CD4-positive, alpha-beta T cell (primary cell): ENCODE results near the gene SLC34A3. TPM values are rescaled to one million over a fixed set of nuclear protein-coding genes. Genes with fewer than 3 reads are reported as not detected.

Experiments used
- ATAC-seq: fragments of 200-7000 bp; cut with Tn5 transposase; one replicate; pipeline ENCODE4 v1.10.0; 2022; ENCODE audit warnings: mild to moderate bottlenecking; ENCODE audit not compliant: poor library complexity
- CTCF ChIA-PET: fragments of 350-600 bp; sonication (Branson Sonifier 250); formaldehyde crosslinking; loops from one replicate; lab custom pipeline; 2021; ENCODE audit warnings: antibody characterized with exemption, inconsistent platforms; lab: Charles Lee
- POLR2A ChIA-PET: fragments of 350-600 bp; sonication (Branson Sonifier 250); formaldehyde crosslinking; loops from one replicate; lab custom pipeline; 2021; ENCODE audit warnings: antibody characterized with exemption, inconsistent platforms; lab: Charles Lee
- DNase-seq, 14 experiments: peaks; one replicate each; pipeline ENCODE4 v3.0.0-alpha.2; 2013 to 2020; ENCODE audit warnings: mixed read lengths in 2 of 14
- H3K27ac ChIP-seq, 2 donors: one replicate each; pipeline versions ENCODE4 v1.5.1 to v1.7.0; 2013; ENCODE audit warnings: low read length in 2 of 2, low read depth in 1 of 2, mild to moderate bottlenecking in 1 of 2
- H3K27me3 ChIP-seq, 2 experiments: 1 replicate in 1 of 2; 2 replicates in 1 of 2; pipeline versions ENCODE4 v1.6.1 to v1.7.0; 2013; ENCODE audit warnings: low read length in 2 of 2, control low read depth in 1 of 2, mild to moderate bottlenecking in 1 of 2, moderate library complexity in 1 of 2; ENCODE audit not compliant: insufficient read depth in 2 of 2, control insufficient read depth in 1 of 2
- H3K36me3 ChIP-seq: one replicate; pipeline ENCODE4 v1.6.1; 2013; ENCODE audit warnings: low read length, control low read depth; ENCODE audit not compliant: insufficient read depth
- H3K4me1 ChIP-seq: one replicate; pipeline ENCODE4 v1.6.1; 2013; ENCODE audit warnings: low read length, control low read depth; ENCODE audit not compliant: insufficient read depth
- H3K4me3 ChIP-seq: one replicate; pipeline ENCODE4 v1.5.1; 2013; ENCODE audit warnings: mild to moderate bottlenecking, low read length, moderate library complexity
- H3K9me3 ChIP-seq, 2 experiments: 1 replicate in 1 of 2; 2 replicates in 1 of 2; pipeline versions ENCODE4 v1.6.1 to v1.7.0; 2013; ENCODE audit warnings: low read length in 2 of 2, mild to moderate bottlenecking in 2 of 2, control low read depth in 1 of 2, moderate library complexity in 1 of 2; ENCODE audit not compliant: control insufficient read depth in 1 of 2, insufficient read depth in 1 of 2
- H3K27ac Mint-ChIP-seq: one replicate; pipeline ENCODE4 v1.8.0; 2020; ENCODE audit warnings: mixed read lengths
- H3K27me3 Mint-ChIP-seq: one replicate; pipeline ENCODE4 v1.8.0; 2021; ENCODE audit warnings: mixed read lengths
- H3K36me3 Mint-ChIP-seq: one replicate; pipeline ENCODE4 v1.8.0; 2021; ENCODE audit warnings: low read depth, mixed read lengths
- H3K4me1 Mint-ChIP-seq: one replicate; pipeline ENCODE4 v1.8.0; 2021; ENCODE audit warnings: low read depth, mixed read lengths
- H3K4me3 Mint-ChIP-seq: one replicate; pipeline ENCODE4 v1.8.0; 2020; ENCODE audit warnings: mild to moderate bottlenecking, mixed read lengths
- H3K9me3 Mint-ChIP-seq: one replicate; pipeline ENCODE4 v1.8.0; 2020; ENCODE audit warnings: mixed read lengths
- CTCF ChIP-seq: fragments of 200-600 bp; IDR thresholded peaks from one replicate; pipeline ENCODE4 v1.8.0; 2022; ENCODE audit warnings: antibody characterized with exemption, mild to moderate bottlenecking
- intact Hi-C, 2 experiments: fragments of 100-400 bp; cut with DNase I in 1 of 2; cut with micrococcal nuclease in 1 of 2; formaldehyde crosslinking; loops; one replicate each; pipeline versions ENCODE4 v1.15.1 to v1.9.0; 2023 to 2025; cut with DNase I, micrococcal nuclease
- total RNA-seq, 174 experiments: library from RNA in 2 of 174; stranded (reverse) in 2 of 174; gene quantifications; one replicate each; pipeline ENCODE4 v1.2.3 and lab custom pipeline; 2021 to 2026

The SLC34A3 gene
- total RNA-seq, 2 experiments from 2014 or later: not detected

DNA sequence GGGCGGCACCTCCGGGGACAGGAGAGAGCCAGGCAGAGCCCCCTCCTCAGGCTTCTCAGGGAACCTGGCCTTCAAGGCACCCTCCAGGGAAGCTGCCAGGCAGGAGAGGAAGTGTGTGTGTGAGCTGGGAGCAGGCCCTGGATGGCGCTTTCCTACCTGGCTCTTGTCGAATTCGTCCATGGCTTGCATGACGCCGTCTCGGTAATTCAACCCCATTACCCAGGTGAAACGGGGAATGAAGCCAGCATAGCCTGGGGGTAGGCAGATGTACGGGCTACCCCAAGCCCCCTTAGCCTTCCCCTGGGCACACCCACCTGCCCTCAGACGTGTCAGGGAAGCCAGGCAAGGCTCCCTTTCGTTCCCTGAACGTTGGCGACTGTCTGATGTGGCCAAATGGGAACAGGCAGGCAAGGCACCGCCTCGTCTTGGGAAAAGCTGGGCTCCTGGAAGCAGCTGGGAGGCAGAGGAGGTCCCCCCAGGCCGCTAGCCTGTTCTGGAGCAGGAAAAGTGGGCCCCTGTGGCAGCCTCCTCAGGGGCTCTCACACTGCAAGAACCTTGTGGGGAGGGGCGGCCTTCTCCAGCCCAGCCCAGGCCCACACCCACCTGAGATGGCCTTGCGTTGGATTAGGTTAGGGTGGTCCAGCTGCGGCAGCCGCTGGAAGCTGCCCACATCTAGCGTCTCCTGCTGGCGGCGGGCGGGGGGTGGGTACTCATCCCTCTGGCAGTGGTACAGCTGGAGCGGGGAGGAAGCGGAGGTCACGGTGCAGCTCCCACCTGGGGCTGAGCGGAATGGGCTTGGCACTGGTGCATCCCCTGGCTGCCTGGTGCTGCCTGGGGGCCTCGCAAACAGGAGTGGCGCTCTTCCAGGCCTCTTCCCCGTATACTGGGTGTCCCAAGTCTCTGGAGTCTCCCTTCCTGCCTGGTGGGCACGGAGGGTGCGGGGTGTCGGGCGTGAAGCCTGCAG is 14.1 kb downstream of the SLC34A3 start:
- Mint-ChIP-seq H3K36me3 (peaks cover 22% of the 10 kb centered on the region), H3K4me3 (peak overlapping the region; percentile 85), H3K27me3 (no peaks in the 10 kb centered on the region), H3K9me3 (no peaks in the 10 kb centered on the region), H3K27ac (peak overlapping the region; percentile 89), H3K4me1 (peaks cover 12% of the 10 kb centered on the region)
- peaks cover 21% of the 10 kb centered on the region for H3K36me3 ChIP-seq
- no peak for TF ChIP-seq CTCF
- intact Hi-C loops: no loop called here
- no peak overlapping the region for H3K27ac ChIP-seq
- ChIA-PET POLR2A (interaction anchor here (3.3 kb wide), 1 partner anchor 9 kb away, joined by 27 read pairs; the partner anchor contains the start of gene NELFB), CTCF (interaction anchor here (1.8 kb wide), 1 partner anchor 8 kb away, joined by 4 read pairs; no protein-coding TSS in a partner anchor)
- peak in 1 of 14 experiments; percentile 5 for DNase-seq
- no peak overlapping the region for H3K4me3 ChIP-seq
- ATAC-seq: no peak
- peaks cover 28% of the 10 kb centered on the region for H3K4me1 ChIP-seq
- H3K27me3 ChIP-seq: no peaks in the 10 kb centered on the region
- H3K9me3 ChIP-seq: no peaks in the 10 kb centered on the region

- Histone ChIP-seq H3K27me3 (no peaks in the 10 kb centered on the region), H3K4me1 (peaks cover 21% of the 10 kb centered on the region), H3K36me3 (peaks cover 21% of the 10 kb centered on the region), H3K9me3 (no peaks in the 10 kb centered on the region), H3K4me3 (no peak overlapping the region), H3K27ac (no peak overlapping the region)
- Mint-ChIP-seq H3K27me3 (no peaks in the 10 kb centered on the region), H3K4me3 (peak overlapping the region; percentile 4), H3K9me3 (no peaks in the 10 kb centered on the region), H3K27ac (no peak overlapping the region), H3K36me3 (peaks cover 22% of the 10 kb centered on the region), H3K4me1 (peaks cover 12% of the 10 kb centered on the region)
- TF ChIP-seq CTCF: no peak
- CTCF ChIA-PET: interaction anchor here (1.8 kb wide), 1 partner anchor 9 kb away, joined by 4 read pairs; no protein-coding TSS in a partner anchor
- ATAC-seq (no peak), DNase-seq (peak in 1 of 14 experiments; percentile 6)
- intact Hi-C loops: no loop called here
- POLR2A ChIA-PET: no interaction called here
Observed at GRCh38 chr9:137245450-137246421, 15.0 kb downstream of the SLC34A3 start.
